GM12891 (cell line): ENCODE measurements around the gene HOXD3.

Source experiments
- DNase-seq: peaks from one replicate; pipeline ENCODE4 v3.0.0; 2011; ENCODE audit warnings: low spot score; ENCODE audit not compliant: insufficient read length
- FAIRE-seq: peaks from 2 replicates; lab custom pipeline; 2011; peaks lifted over from hg19 to GRCh38; lab: Jason Lieb, UNC
- PAX5 ChIP-seq: IDR thresholded peaks from 2 replicates; pipeline ENCODE4 v1.6.1; 2011; ENCODE audit warnings: low read length, moderate library complexity, mild to moderate bottlenecking; ENCODE audit not compliant: insufficient read depth, severe bottlenecking
- POLR2A ChIP-seq: IDR thresholded peaks from 2 replicates; pipeline ENCODE4 v1.6.1; 2011; ENCODE audit warnings: low read depth, low read length, control low read depth
- POLR2AphosphoS5 ChIP-seq: IDR thresholded peaks from 2 replicates; pipeline ENCODE4 v1.6.1; 2011; ENCODE audit warnings: low read depth, low read length, control low read depth
- POU2F2 ChIP-seq: IDR thresholded peaks from 2 replicates; pipeline ENCODE4 v1.6.1; 2011; ENCODE audit warnings: low read depth, mild to moderate bottlenecking, control low read depth, low read length, moderate library complexity
- SPI1 ChIP-seq: IDR thresholded peaks from 2 replicates; pipeline ENCODE4 v1.6.1; 2011; ENCODE audit warnings: low read depth, low read length, control low read depth
- TAF1 ChIP-seq: IDR thresholded peaks from 2 replicates; pipeline ENCODE4 v1.6.1; 2011; ENCODE audit warnings: low read depth, low read length, control low read depth

Gene HOXD3

GRCh38 chr2:176139661-176140512 lies 17.2 kb upstream of the HOXD3 start:
- DNase-seq (no peak), FAIRE-seq (no peak)
- TF ChIP-seq SPI1 (no peak), TAF1 (no peak), POU2F2 (no peak), POLR2AphosphoS5 (no peak)

GRCh38 chr2:176140513-176141317 lies 16.4 kb upstream of the HOXD3 start:
- TF ChIP-seq POLR2A (no peak), SPI1 (no peak), POU2F2 (no peak), TAF1 (no peak), POLR2AphosphoS5 (no peak), PAX5 (no peak)
- FAIRE-seq: peak; percentile 89
- DNase-seq: peak; percentile 95

GRCh38 chr2:176142281-176142680 lies 14.8 kb upstream of the HOXD3 start:
- TF ChIP-seq POLR2A: no peak
- TF ChIP-seq POU2F2: no peak
- no peak for TF ChIP-seq POLR2AphosphoS5
- TF ChIP-seq PAX5: no peak
- TF ChIP-seq SPI1: no peak
- DNase-seq: no peak
- no peak for FAIRE-seq

- DNase-seq: no peak
- TF ChIP-seq PAX5 (no peak), POU2F2 (no peak), POLR2AphosphoS5 (no peak), TAF1 (no peak), POLR2A (no peak), SPI1 (no peak)
- FAIRE-seq: no peak
Measured at GRCh38 chr2:176145085-176145969, 11.8 kb upstream of the HOXD3 start.

GRCh38 chr2:176146101-176146500 lies 11.0 kb upstream of the HOXD3 start:
- TF ChIP-seq TAF1 (no peak), POLR2AphosphoS5 (no peak), SPI1 (no peak), POLR2A (no peak), PAX5 (no peak), POU2F2 (no peak)
- no peak for FAIRE-seq
- no peak for DNase-seq

GRCh38 chr2:176146645-176147044 lies 10.5 kb upstream of the HOXD3 start:
- TF ChIP-seq POLR2A (no peak), POU2F2 (no peak), SPI1 (no peak), PAX5 (no peak), POLR2AphosphoS5 (no peak), TAF1 (no peak)
- DNase-seq: no peak
- no peak for FAIRE-seq

GRCh38 chr2:176147210-176147799 lies 9.8 kb upstream of the HOXD3 start:
- TF ChIP-seq POLR2AphosphoS5: no peak
- no peak for TF ChIP-seq PAX5
- no peak for TF ChIP-seq SPI1
- TF ChIP-seq POLR2A: no peak
- no peak for TF ChIP-seq POU2F2
- no peak for TF ChIP-seq TAF1
- DNase-seq: no peak
- no peak for FAIRE-seq

GRCh38 chr2:176147800-176148496 lies 9.2 kb upstream of the HOXD3 start:
- TF ChIP-seq TAF1 (no peak), SPI1 (no peak), POU2F2 (no peak), PAX5 (no peak), POLR2AphosphoS5 (no peak), POLR2A (no peak)
- DNase-seq (no peak), FAIRE-seq (no peak)
